Stimulated activated CD4-positive, alpha-beta T cell treated with anti-CD3 and anti-CD28 coated beads, Interleukin-15, amount 100 ng/mL, for 24 hours (primary cell): Measurements from ENCODE around the gene HS3ST1.
"Not testable (repeated sequence)": the region's sequence is repeated elsewhere in the genome, so short reads cannot be mapped to it uniquely, and the experiment has no call there.

ENCODE experiments used
- DNase-seq: peaks from one replicate; pipeline ENCODE4 v3.0.0-alpha.2; 2020

The HS3ST1 gene

GRCh38 chr4:11397819-11398610 is 30.7 kb downstream of the HS3ST1 start:
- no peak for DNase-seq

GRCh38 chr4:11397146-11397545 is 31.5 kb downstream of the HS3ST1 start:
- DNase-seq, result no peak

GRCh38 chr4:11393551-11393950 is 35.1 kb downstream of the HS3ST1 start:
- DNase-seq, result no peak

GRCh38 chr4:11384072-11384471 is 44.6 kb downstream of the HS3ST1 start:
- DNase-seq, result not testable (repeated sequence)

GRCh38 chr4:11376571-11376970 is 52.1 kb downstream of the HS3ST1 start:
- no peak for DNase-seq

GRCh38 chr4:11376146-11376545 is 52.5 kb downstream of the HS3ST1 start:
- DNase-seq, result no peak

GRCh38 chr4:11368701-11369115 is 60.0 kb downstream of the HS3ST1 start:
- no peak for DNase-seq

- no peak for DNase-seq
Observed at GRCh38 chr4:11367371-11367770, 61.3 kb downstream of the HS3ST1 start.

- DNase-seq, result no peak
Observed at GRCh38 chr4:11366859-11367258, 61.8 kb downstream of the HS3ST1 start.

GRCh38 chr4:11365039-11365438 is 63.7 kb downstream of the HS3ST1 start:
- no peak for DNase-seq

- DNase-seq, result no peak
Observed at GRCh38 chr4:11359591-11359990, 69.1 kb downstream of the HS3ST1 start.

- no peak for DNase-seq
Observed at GRCh38 chr4:11355226-11355625, 73.5 kb downstream of the HS3ST1 start.

GRCh38 chr4:11354531-11354930 is 74.2 kb downstream of the HS3ST1 start:
- no peak for DNase-seq

- no peak for DNase-seq
Observed at GRCh38 chr4:11348449-11349088, 80.1 kb downstream of the HS3ST1 start.

- no peak for DNase-seq
Observed at GRCh38 chr4:11344916-11345315, 83.8 kb downstream of the HS3ST1 start.

GRCh38 chr4:11343536-11343935 is 85.2 kb downstream of the HS3ST1 start:
- no peak for DNase-seq
